Kidney (tissue), 14 donors: ENCODE data around the gene XRCC3. TPM values are rescaled to one million over a fixed set of nuclear protein-coding genes. Genes with fewer than 3 reads are reported as not detected.
A peak's percentile ranks its signal among the peaks of the same experiment; 100 is the strongest.
"Not testable (repeated sequence)": the region's sequence is repeated elsewhere in the genome, so short reads cannot be mapped to it uniquely, and the experiment has no call there.

Experiments
- DNase-seq, 5 donors: peaks; one replicate each; pipeline ENCODE4 v3.0.0-alpha.2; 2013 to 2020
- FAIRE-seq: peaks from 2 replicates; lab custom pipeline; 2012; peaks lifted over from hg19 to GRCh38; lab: Jason Lieb, UNC
- H3K27ac ChIP-seq, 2 donors: one replicate each; pipeline ENCODE4 v1.7.0; 2013; ENCODE audit warnings: low read depth in 2 of 2, low read length in 2 of 2, inconsistent platforms in 1 of 2
- H3K27me3 ChIP-seq: one replicate; pipeline ENCODE4 v1.7.1; 2013; ENCODE audit warnings: low read length, inconsistent platforms; ENCODE audit not compliant: control insufficient read depth, insufficient read depth
- H3K36me3 ChIP-seq, 3 donors: one replicate each; pipeline versions ENCODE4 v1.7.0 to v1.7.1; 2013; ENCODE audit warnings: low read length in 3 of 3, control low read depth in 1 of 3, inconsistent platforms in 1 of 3; ENCODE audit not compliant: insufficient read depth in 3 of 3, control insufficient read depth in 2 of 3
- H3K4me1 ChIP-seq, 3 donors: one replicate each; pipeline versions ENCODE4 v1.7.0 to v1.7.1; 2013; ENCODE audit warnings: low read length in 3 of 3, inconsistent platforms in 1 of 3, low read depth in 1 of 3; ENCODE audit not compliant: control insufficient read depth in 2 of 3, insufficient read depth in 2 of 3
- H3K4me3 ChIP-seq, 3 donors: one replicate each; pipeline versions ENCODE4 v1.7.0 to v1.8.1; 2013; ENCODE audit warnings: low read length in 3 of 3, control low read depth in 1 of 3, inconsistent platforms in 1 of 3
- H3K9ac ChIP-seq, 3 donors: one replicate each; pipeline versions ENCODE4 v1.7.0 to v1.7.1; 2013; ENCODE audit warnings: low read length in 3 of 3, control low read depth in 1 of 3, inconsistent platforms in 1 of 3
- H3K9me3 ChIP-seq, 3 donors: one replicate each; pipeline versions ENCODE4 v1.7.0 to v1.7.1; 2013; ENCODE audit warnings: low read length in 3 of 3, control low read depth in 1 of 3, inconsistent platforms in 1 of 3; ENCODE audit not compliant: control insufficient read depth in 2 of 3, insufficient read depth in 1 of 3
- CTCF ChIP-seq: IDR thresholded peaks from 3 replicates; pipeline ENCODE4 v1.5.1; 2012; ENCODE audit warnings: mild to moderate bottlenecking, moderate library complexity, borderline replicate concordance; ENCODE audit not compliant: insufficient read depth; ENCODE audit errors: extremely low read depth
- intact Hi-C: fragments of 100-400 bp; cut with DNase I; formaldehyde crosslinking; loops from one replicate; pipeline ENCODE4 v1.11.1; 2022
- polyA plus RNA-seq: library from polyadenylated mRNA; stranded (reverse); fragments of 350-450 nt; fragmentation: Illumina TruSeq; extraction: RNeasy Lipid Tissue Mini Kit (QIAGEN cat#74804); gene quantifications from one replicate; pipeline ENCODE4 v1.2.3, GENCODE V29; 2014; ENCODE audit warnings: low read depth, low replicate concordance; ENCODE audit not compliant: insufficient read depth
- total RNA-seq: library from RNA; stranded (reverse); fragmentation: NEBNext Ultra II Directional; extraction: Animal tissue kit (Norgen Biotek cat#: 25700); gene quantifications from one replicate; pipeline ENCODE4 v1.2.1, GENCODE V29; 2021
- donor health status: control.
- donor health status: control.
- donor health status: control.
- donor health status: control.
- donor health status: control.
- donor health status: DM: yes; HTN: yes; CAD: no.
- donor health status: Normal renal cell carcinoma (clear cell type).

XRCC3 gene
- total and polyA plus RNA-seq, 2 donors from 2014 or later = 2.8 to 6.3 TPM

- Histone ChIP-seq H3K9ac (no peak overlapping the region), H3K27me3 (no peaks in the 10 kb centered on the region), H3K4me1 (peaks cover 0 to 9% (median 6%) of the 10 kb centered on the region in 3 donors), H3K9me3 (no peaks in the 10 kb centered on the region), H3K4me3 (no peak overlapping the region), H3K27ac (no peak overlapping the region), H3K36me3 (peaks cover 0 to 25% (median 8%) of the 10 kb centered on the region in 3 donors)
- intact Hi-C loops = no loop called here
- DNase-seq = peak in 1 of 5 donors; percentile 43
- FAIRE-seq = no peak
- TF ChIP-seq CTCF = no peak
Observed at GRCh38 chr14:103694572-103695026, 20.7 kb downstream of the XRCC3 start.

GRCh38 chr14:103693515-103693914, 21.7 kb downstream of the XRCC3 start:
- H3K4me1 ChIP-seq = peaks cover 0 to 7% (median 6%) of the 10 kb centered on the region in 3 donors
- intact Hi-C loops = no loop called here

GRCh38 chr14:103692871-103693270, 22.4 kb downstream of the XRCC3 start:
- Histone ChIP-seq H3K9ac (no peak overlapping the region), H3K36me3 (peaks cover 6 to 33% (median 8%) of the 10 kb centered on the region in 3 donors), H3K4me3 (no peak overlapping the region), H3K27me3 (no peaks in the 10 kb centered on the region), H3K27ac (no peak overlapping the region), H3K9me3 (no peaks in the 10 kb centered on the region), H3K4me1 (peaks cover 0 to 7% (median 6%) of the 10 kb centered on the region in 3 donors)
- intact Hi-C loops = no loop called here
- no peak for FAIRE-seq
- no peak for TF ChIP-seq CTCF
- DNase-seq = no peak

More at GRCh38 chr14:103693515-103693914, 21.7 kb downstream of the XRCC3 start:
- Histone ChIP-seq H3K9me3 (no peaks in the 10 kb centered on the region), H3K36me3 (peaks cover 4 to 28% (median 6%) of the 10 kb centered on the region in 3 donors), H3K9ac (no peak overlapping the region), H3K4me3 (no peak overlapping the region), H3K27ac (no peak overlapping the region), H3K27me3 (no peaks in the 10 kb centered on the region)
- FAIRE-seq = no peak
- TF ChIP-seq CTCF = no peak
- peak in 1 of 5 donors; percentile 77 for DNase-seq

- Histone ChIP-seq H3K4me1 (peaks cover 0 to 4% (median 2%) of the 10 kb centered on the region in 3 donors), H3K9me3 (no peaks in the 10 kb centered on the region), H3K27ac (no peak overlapping the region), H3K4me3 (no peak overlapping the region), H3K9ac (no peak overlapping the region), H3K36me3 (peaks cover 7 to 34% (median 8%) of the 10 kb centered on the region in 3 donors), H3K27me3 (no peaks in the 10 kb centered on the region)
- no peak for FAIRE-seq
- DNase-seq = no peak
- intact Hi-C loops = no loop called here
- no peak for TF ChIP-seq CTCF
Observed at GRCh38 chr14:103692159-103692558, 23.1 kb downstream of the XRCC3 start.

GRCh38 chr14:103691655-103692054, 23.6 kb downstream of the XRCC3 start:
- intact Hi-C loops, H3K9me3 ChIP-seq, H3K27ac ChIP-seq, FAIRE-seq, H3K4me3 ChIP-seq, H3K9ac ChIP-seq, H3K4me1 ChIP-seq, DNase-seq, H3K27me3 ChIP-seq: not testable (repeated sequence)
- H3K36me3 ChIP-seq = peaks cover 7 to 34% (median 10%) of the 10 kb centered on the region in 3 donors
